Neuronal stem cell (in vitro differentiated cells): Measurements from ENCODE around the gene ALDH1A3.

Source experiments
- DNase-seq: peaks from one replicate; pipeline ENCODE4 v3.0.0-alpha.2; 2013; ENCODE audit warnings: low spot score
- H2AFZ ChIP-seq: one replicate; pipeline ENCODE4 v1.6.1; 2013; ENCODE audit warnings: mild to moderate bottlenecking, low read length, inconsistent platforms
- H2AK5ac ChIP-seq: 2 replicates; pipeline ENCODE4 v1.6.1; 2013; ENCODE audit warnings: low read depth, mild to moderate bottlenecking, inconsistent platforms, low read length, moderate library complexity, mixed read lengths
- H2BK120ac ChIP-seq: 2 replicates; pipeline ENCODE4 v1.6.1; 2013; ENCODE audit warnings: low read depth, mild to moderate bottlenecking, inconsistent platforms, low read length, moderate library complexity, mixed read lengths
- H2BK12ac ChIP-seq: one replicate; pipeline ENCODE4 v1.6.1; 2013; ENCODE audit warnings: low read length, inconsistent platforms
- H2BK15ac ChIP-seq: 2 replicates; pipeline ENCODE4 v1.6.1; 2013; ENCODE audit warnings: mild to moderate bottlenecking, low read length, inconsistent platforms, mixed read lengths
- H2BK5ac ChIP-seq: one replicate; pipeline ENCODE4 v1.6.1; 2013; ENCODE audit warnings: inconsistent platforms, mild to moderate bottlenecking, low read length, moderate library complexity
- H3K14ac ChIP-seq: one replicate; pipeline ENCODE4 v1.6.1; 2013; ENCODE audit warnings: low read length, inconsistent platforms
- H3K18ac ChIP-seq: 2 replicates; pipeline ENCODE4 v1.6.1; 2013; ENCODE audit warnings: low read length, inconsistent platforms
- H3K23ac ChIP-seq: 2 replicates; pipeline ENCODE4 v1.6.1; 2013; ENCODE audit warnings: low read depth, mild to moderate bottlenecking, mixed read lengths, low read length, inconsistent platforms; ENCODE audit not compliant: poor library complexity
- H3K27ac ChIP-seq: replicated peaks from 3 replicates; pipeline ENCODE4 v1.5.1; 2013; ENCODE audit warnings: low read length, inconsistent platforms
- H3K27me3 ChIP-seq, 3 experiments: 2 replicates each; pipeline ENCODE4 v1.6.1; 2013; ENCODE audit warnings: low read length in 3 of 3, mild to moderate bottlenecking in 2 of 3, inconsistent platforms in 1 of 3, low read depth in 1 of 3, mixed read lengths in 1 of 3, moderate library complexity in 1 of 3; ENCODE audit not compliant: control insufficient read depth in 3 of 3, insufficient read depth in 3 of 3
- H3K36me3 ChIP-seq, 2 donors: replicated peaks in 1 of 2; 2 replicates each; pipeline ENCODE4 v1.6.1; 2013; ENCODE audit warnings: low read length in 2 of 2; ENCODE audit not compliant: control insufficient read depth in 2 of 2, insufficient read depth in 2 of 2
- H3K4ac ChIP-seq: 2 replicates; pipeline ENCODE4 v1.6.1; 2013; ENCODE audit warnings: inconsistent platforms, mild to moderate bottlenecking, low read length, moderate library complexity
- H3K4me1 ChIP-seq, 2 donors: 1 replicate in 1 of 2; 2 replicates in 1 of 2; pipeline ENCODE4 v1.6.1; 2013; ENCODE audit warnings: low read length in 2 of 2, low read depth in 1 of 2; ENCODE audit not compliant: control insufficient read depth in 2 of 2, insufficient read depth in 1 of 2
- H3K4me2 ChIP-seq: one replicate; pipeline ENCODE4 v1.6.1; 2013; ENCODE audit warnings: mild to moderate bottlenecking, low read length, inconsistent platforms; ENCODE audit not compliant: insufficient read depth, poor library complexity, severe bottlenecking
- H3K4me3 ChIP-seq, 2 donors: 2 replicates each; pipeline ENCODE4 v1.5.1; 2013; ENCODE audit warnings: low read length in 2 of 2, mild to moderate bottlenecking in 2 of 2, inconsistent platforms in 1 of 2, moderate library complexity in 1 of 2
- H3K79me1 ChIP-seq: one replicate; pipeline ENCODE4 v1.6.1; 2013; ENCODE audit warnings: low read depth, mild to moderate bottlenecking, inconsistent platforms, low read length, moderate library complexity
- H3K9ac ChIP-seq: one replicate; pipeline ENCODE4 v1.6.1; 2013; ENCODE audit warnings: mild to moderate bottlenecking, low read depth, low read length, inconsistent platforms; ENCODE audit not compliant: poor library complexity
- H3K9me3 ChIP-seq, 2 donors: replicated peaks in 1 of 2; 2 replicates each; pipeline versions ENCODE3 to v1.6.1; 2013; ENCODE audit warnings: low read length in 2 of 2, mild to moderate bottlenecking in 2 of 2, inconsistent platforms in 1 of 2, low read depth in 1 of 2, mixed read lengths in 1 of 2, moderate library complexity in 1 of 2; ENCODE audit not compliant: control insufficient read depth in 2 of 2, insufficient read depth in 1 of 2
- H4K8ac ChIP-seq: one replicate; pipeline ENCODE4 v1.6.1; 2013; ENCODE audit warnings: low read depth, mild to moderate bottlenecking, inconsistent platforms, low read length, moderate library complexity
- H4K91ac ChIP-seq: one replicate; pipeline ENCODE4 v1.6.1; 2013; ENCODE audit warnings: low read length, low read depth, mild to moderate bottlenecking, inconsistent platforms; ENCODE audit not compliant: poor library complexity
- WGBS, 2 donors: extraction: QIAGEN DNeasy Blood & Tissue Kit; methylation state at CpG; one replicate each; pipeline ENCODE4 v1.1.7; 2013; ENCODE audit warnings: missing lambda C conversion rate in 2 of 2, mixed read lengths in 1 of 2; ENCODE audit not compliant: insufficient read length in 2 of 2, insufficient replicate concordance in 1 of 2; ENCODE audit errors: extremely low coverage in 2 of 2; 5-methylcytosine and 5-hydroxymethylcytosine counted together

The ALDH1A3 gene

GRCh38 chr15:100863075-100863795 is 16.4 kb upstream of the ALDH1A3 start:
- no peaks in the 10 kb centered on the region for H3K79me1 ChIP-seq
- H2BK12ac ChIP-seq = no peak overlapping the region
- no peak overlapping the region for H3K18ac ChIP-seq
- H3K27me3 ChIP-seq = no peaks in the 10 kb centered on the region
- H2BK120ac ChIP-seq = no peak overlapping the region
- DNase-seq = no peak
- no peak overlapping the region for H2AFZ ChIP-seq
- no peak overlapping the region for H2BK15ac ChIP-seq
- H3K9me3 ChIP-seq = peaks cover 0 to 5% of the 10 kb centered on the region in 2 donors
- no peak overlapping the region for H3K4ac ChIP-seq
- H3K9ac ChIP-seq = no peak overlapping the region
- H3K14ac ChIP-seq = no peak overlapping the region
- no peak overlapping the region for H2BK5ac ChIP-seq
- no peak overlapping the region for H3K23ac ChIP-seq
- no peak overlapping the region for H3K27ac ChIP-seq
- H3K4me1 ChIP-seq = no peaks in the 10 kb centered on the region
- no peak overlapping the region for H4K91ac ChIP-seq
- H3K4me2 ChIP-seq = no peak overlapping the region
- no CpG with 5 or more reads among the region's 7 CpGs for WGBS, 2 donors
- H3K36me3 ChIP-seq = no peaks in the 10 kb centered on the region
- H4K8ac ChIP-seq = no peak overlapping the region
- H2AK5ac ChIP-seq = no peak overlapping the region
- no peak overlapping the region for H3K4me3 ChIP-seq

GRCh38 chr15:100863796-100864267 is 15.8 kb upstream of the ALDH1A3 start:
- Histone ChIP-seq H3K18ac (peak overlapping the region; percentile 35), H3K4me1 (no peaks in the 10 kb centered on the region), H3K14ac (no peak overlapping the region), H2AK5ac (peak overlapping the region; percentile 26), H2BK15ac (no peak overlapping the region), H3K9me3 (peaks cover 0 to 5% of the 10 kb centered on the region in 2 donors), H3K79me1 (no peaks in the 10 kb centered on the region), H2BK12ac (no peak overlapping the region), H3K4me2 (no peak overlapping the region), H2AFZ (no peak overlapping the region), H2BK120ac (no peak overlapping the region), H4K91ac (no peak overlapping the region), H2BK5ac (no peak overlapping the region), H3K23ac (no peak overlapping the region), H3K4me3 (no peak overlapping the region), H3K27ac (no peak overlapping the region), H3K9ac (peak overlapping the region; percentile 9), H3K4ac (no peak overlapping the region), H3K36me3 (no peaks in the 10 kb centered on the region), H4K8ac (no peak overlapping the region), H3K27me3 (no peaks in the 10 kb centered on the region)
- DNase-seq = no peak
- WGBS, 2 donors = no CpG with 5 or more reads among the region's 15 CpGs

GRCh38 chr15:100866386-100867330 is 13.0 kb upstream of the ALDH1A3 start:
- Histone ChIP-seq H2AFZ (no peak overlapping the region), H3K4me3 (no peak overlapping the region), H3K4ac (no peak overlapping the region), H2BK120ac (no peak overlapping the region), H3K4me1 (no peaks in the 10 kb centered on the region), H3K23ac (no peak overlapping the region), H2AK5ac (no peak overlapping the region), H3K9ac (no peak overlapping the region), H3K27ac (no peak overlapping the region), H2BK12ac (no peak overlapping the region), H4K91ac (no peak overlapping the region), H4K8ac (no peak overlapping the region), H3K27me3 (no peaks in the 10 kb centered on the region), H2BK15ac (no peak overlapping the region), H3K36me3 (no peaks in the 10 kb centered on the region), H3K14ac (no peak overlapping the region), H2BK5ac (no peak overlapping the region), H3K4me2 (no peak overlapping the region), H3K9me3 (peaks cover 0 to 2% of the 10 kb centered on the region in 2 donors), H3K79me1 (no peaks in the 10 kb centered on the region), H3K18ac (peak overlapping the region; percentile 23)
- WGBS, 2 donors = no CpG with 5 or more reads among the region's 12 CpGs
- no peak for DNase-seq

- Histone ChIP-seq H2AK5ac (no peak overlapping the region), H3K4me2 (no peak overlapping the region), H3K9me3 (peaks cover 0 to 2% of the 10 kb centered on the region in 2 donors), H3K79me1 (no peaks in the 10 kb centered on the region), H3K27me3 (no peaks in the 10 kb centered on the region), H3K4ac (no peak overlapping the region), H3K36me3 (no peaks in the 10 kb centered on the region), H2AFZ (no peak overlapping the region), H3K9ac (no peak overlapping the region), H2BK120ac (no peak overlapping the region), H3K4me3 (no peak overlapping the region), H3K14ac (no peak overlapping the region), H3K23ac (no peak overlapping the region), H4K8ac (no peak overlapping the region), H2BK15ac (no peak overlapping the region), H4K91ac (no peak overlapping the region), H3K18ac (no peak overlapping the region), H2BK12ac (no peak overlapping the region), H3K4me1 (no peaks in the 10 kb centered on the region), H3K27ac (no peak overlapping the region), H2BK5ac (no peak overlapping the region)
- WGBS, 2 donors = no CpG with 5 or more reads among the region's 3 CpGs
- DNase-seq = no peak
Observed at GRCh38 chr15:100867433-100867832, 12.2 kb upstream of the ALDH1A3 start.
